Chondrocyte (in vitro differentiated cells): ENCODE measurements around the gene CRAT. TPM values are rescaled to one million over a fixed set of nuclear protein-coding genes. Genes with fewer than 3 reads are reported as not detected.

Source experiments
- DNase-seq: peaks from one replicate; pipeline ENCODE4 v3.0.0; 2021; ENCODE audit warnings: mixed read lengths, low spot score
- H3K27ac Mint-ChIP-seq: one replicate; pipeline ENCODE4 v1.8.0; 2021; ENCODE audit warnings: mild to moderate bottlenecking, moderate library complexity, mixed read lengths; ENCODE audit not compliant: unreplicated experiment
- H3K27me3 Mint-ChIP-seq: 2 replicates; pipeline ENCODE4 v1.8.0; 2021; ENCODE audit warnings: low read depth, mixed read lengths
- H3K36me3 Mint-ChIP-seq: 2 replicates; pipeline ENCODE4 v1.8.0; 2021; ENCODE audit warnings: low read depth, mixed read lengths
- H3K4me1 Mint-ChIP-seq: 2 replicates; pipeline ENCODE4 v1.8.0; 2021; ENCODE audit warnings: low read depth, mild to moderate bottlenecking, mixed read lengths
- H3K4me3 Mint-ChIP-seq: one replicate; pipeline ENCODE4 v1.8.0; 2021; ENCODE audit warnings: mild to moderate bottlenecking, moderate library complexity, mixed read lengths; ENCODE audit not compliant: unreplicated experiment
- H3K9me3 Mint-ChIP-seq: 2 replicates; pipeline ENCODE4 v1.8.0; 2021; ENCODE audit warnings: low read depth, mixed read lengths
- total RNA-seq: library from RNA; stranded (reverse); gene quantifications from 3 replicates; pipeline ENCODE4 v1.2.1, GENCODE V29; 2021
- TF ChIP-seq, protein P1 (sequence below): fragments of 200-600 bp; sonication (generic); IDR thresholded peaks from 2 replicates; pipeline ENCODE4 v1.5.0; 2021; ENCODE audit warnings: antibody characterized with exemption, mild to moderate bottlenecking, moderate library complexity

CRAT gene
- total RNA-seq, 1 donor from 2014 or later, result 49.0 TPM

DNA sequence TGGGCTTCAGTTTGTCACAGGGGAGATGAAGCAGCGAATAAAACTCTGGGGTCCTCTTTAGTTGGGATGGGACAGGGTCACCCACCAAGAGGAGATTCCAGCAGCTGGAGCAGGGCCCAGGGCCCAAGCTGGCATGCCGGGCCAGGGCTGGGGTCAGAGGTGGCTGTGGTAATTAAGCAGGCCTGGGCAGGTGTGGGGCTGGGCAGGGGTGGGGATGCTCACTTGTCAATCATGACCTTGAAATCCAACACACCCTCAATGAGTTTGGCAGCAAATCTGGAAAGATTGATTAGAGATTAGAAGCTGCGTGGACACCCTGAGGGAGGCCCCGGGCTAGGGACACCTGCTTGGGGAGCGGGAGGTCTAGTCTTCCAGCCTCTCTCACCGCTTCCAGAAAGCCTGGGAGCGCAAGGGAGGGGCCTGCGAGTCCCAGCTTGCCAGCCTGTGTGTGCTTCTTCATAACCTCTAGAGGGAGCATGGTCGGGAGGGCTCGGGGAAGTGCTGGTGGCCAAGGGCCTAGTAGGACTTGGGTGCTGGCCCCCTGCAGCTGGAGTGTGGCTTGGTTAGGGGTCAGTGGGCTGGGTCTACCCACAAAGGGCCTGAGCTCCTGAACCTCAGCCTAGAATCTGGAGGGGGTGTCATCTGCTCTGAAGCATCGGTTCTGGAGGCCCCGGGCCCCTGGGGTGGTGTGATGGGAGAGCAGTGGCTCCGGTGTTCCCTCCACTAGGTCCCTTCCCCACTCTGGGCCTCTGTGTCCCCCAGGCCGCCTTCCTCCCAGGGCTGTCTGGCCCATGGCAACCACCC lies 7.6 kb downstream of the CRAT start:
- Mint-ChIP-seq H3K27ac (no peak overlapping the region), H3K4me1 (no peaks in the 10 kb centered on the region), H3K27me3 (no peaks in the 10 kb centered on the region), H3K4me3 (no peak overlapping the region), H3K9me3 (no peaks in the 10 kb centered on the region), H3K36me3 (peaks cover 15% of the 10 kb centered on the region)
- TF ChIP-seq, protein P1, sequence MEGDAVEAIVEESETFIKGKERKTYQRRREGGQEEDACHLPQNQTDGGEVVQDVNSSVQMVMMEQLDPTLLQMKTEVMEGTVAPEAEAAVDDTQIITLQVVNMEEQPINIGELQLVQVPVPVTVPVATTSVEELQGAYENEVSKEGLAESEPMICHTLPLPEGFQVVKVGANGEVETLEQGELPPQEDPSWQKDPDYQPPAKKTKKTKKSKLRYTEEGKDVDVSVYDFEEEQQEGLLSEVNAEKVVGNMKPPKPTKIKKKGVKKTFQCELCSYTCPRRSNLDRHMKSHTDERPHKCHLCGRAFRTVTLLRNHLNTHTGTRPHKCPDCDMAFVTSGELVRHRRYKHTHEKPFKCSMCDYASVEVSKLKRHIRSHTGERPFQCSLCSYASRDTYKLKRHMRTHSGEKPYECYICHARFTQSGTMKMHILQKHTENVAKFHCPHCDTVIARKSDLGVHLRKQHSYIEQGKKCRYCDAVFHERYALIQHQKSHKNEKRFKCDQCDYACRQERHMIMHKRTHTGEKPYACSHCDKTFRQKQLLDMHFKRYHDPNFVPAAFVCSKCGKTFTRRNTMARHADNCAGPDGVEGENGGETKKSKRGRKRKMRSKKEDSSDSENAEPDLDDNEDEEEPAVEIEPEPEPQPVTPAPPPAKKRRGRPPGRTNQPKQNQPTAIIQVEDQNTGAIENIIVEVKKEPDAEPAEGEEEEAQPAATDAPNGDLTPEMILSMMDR, result peak; percentile 75
- DNase-seq, result no peak

DNA sequence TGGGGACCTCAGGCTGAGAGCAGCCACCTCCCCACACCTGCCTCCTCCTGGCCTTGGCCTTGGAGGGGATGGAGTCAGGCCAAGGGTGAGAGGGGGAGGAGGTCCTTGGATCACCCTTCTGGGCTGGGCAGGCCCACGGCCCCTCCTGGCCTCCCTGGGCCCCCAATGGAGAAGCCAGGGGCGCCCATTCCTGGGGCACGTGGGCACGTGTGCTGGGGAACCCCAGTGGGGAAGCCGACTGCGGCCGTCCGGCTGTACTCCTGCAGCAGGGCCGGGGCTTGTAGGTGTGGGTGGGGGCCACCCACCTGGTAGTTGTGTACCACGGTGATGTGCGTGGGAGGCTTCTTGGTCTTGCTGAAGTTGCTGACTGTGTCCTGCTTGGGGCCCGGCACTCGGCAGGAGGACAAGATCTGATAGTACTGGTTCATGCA lies 8.5 kb downstream of the CRAT start:
- H3K4me3 Mint-ChIP-seq, result no peak overlapping the region
- TF ChIP-seq, protein P1, result no peak
- DNase-seq, result no peak
- H3K36me3 Mint-ChIP-seq, result peaks cover 13% of the 10 kb centered on the region
- no peaks in the 10 kb centered on the region for H3K4me1 Mint-ChIP-seq
- H3K27ac Mint-ChIP-seq, result no peak overlapping the region
- no peaks in the 10 kb centered on the region for H3K9me3 Mint-ChIP-seq
- no peaks in the 10 kb centered on the region for H3K27me3 Mint-ChIP-seq

DNA sequence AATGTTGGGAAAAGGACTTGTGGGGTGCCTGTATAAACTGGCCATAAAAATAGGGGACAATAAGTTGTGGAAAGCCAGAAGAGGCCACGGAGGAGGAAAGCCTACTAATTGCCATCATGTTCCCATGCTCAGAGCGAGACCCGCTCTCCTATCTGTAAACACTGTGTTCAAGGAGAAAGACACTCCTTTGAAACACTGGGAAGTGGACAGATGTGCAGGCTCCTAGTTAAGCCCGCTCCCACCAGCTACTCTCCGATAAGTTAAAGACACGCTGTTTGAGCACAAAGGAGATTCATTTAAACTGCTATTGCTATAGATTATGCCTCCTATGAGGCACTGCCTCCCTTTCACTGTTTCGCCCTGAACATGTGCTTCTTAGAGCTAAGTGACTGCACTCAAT lies 9.3 kb downstream of the CRAT start:
- TF ChIP-seq, protein P1, result no peak
- no peak for DNase-seq
- Mint-ChIP-seq H3K27me3 (no peaks in the 10 kb centered on the region), H3K36me3 (peaks cover 10% of the 10 kb centered on the region), H3K9me3 (no peaks in the 10 kb centered on the region), H3K4me3 (no peak overlapping the region), H3K4me1 (no peaks in the 10 kb centered on the region), H3K27ac (no peak overlapping the region)

DNA sequence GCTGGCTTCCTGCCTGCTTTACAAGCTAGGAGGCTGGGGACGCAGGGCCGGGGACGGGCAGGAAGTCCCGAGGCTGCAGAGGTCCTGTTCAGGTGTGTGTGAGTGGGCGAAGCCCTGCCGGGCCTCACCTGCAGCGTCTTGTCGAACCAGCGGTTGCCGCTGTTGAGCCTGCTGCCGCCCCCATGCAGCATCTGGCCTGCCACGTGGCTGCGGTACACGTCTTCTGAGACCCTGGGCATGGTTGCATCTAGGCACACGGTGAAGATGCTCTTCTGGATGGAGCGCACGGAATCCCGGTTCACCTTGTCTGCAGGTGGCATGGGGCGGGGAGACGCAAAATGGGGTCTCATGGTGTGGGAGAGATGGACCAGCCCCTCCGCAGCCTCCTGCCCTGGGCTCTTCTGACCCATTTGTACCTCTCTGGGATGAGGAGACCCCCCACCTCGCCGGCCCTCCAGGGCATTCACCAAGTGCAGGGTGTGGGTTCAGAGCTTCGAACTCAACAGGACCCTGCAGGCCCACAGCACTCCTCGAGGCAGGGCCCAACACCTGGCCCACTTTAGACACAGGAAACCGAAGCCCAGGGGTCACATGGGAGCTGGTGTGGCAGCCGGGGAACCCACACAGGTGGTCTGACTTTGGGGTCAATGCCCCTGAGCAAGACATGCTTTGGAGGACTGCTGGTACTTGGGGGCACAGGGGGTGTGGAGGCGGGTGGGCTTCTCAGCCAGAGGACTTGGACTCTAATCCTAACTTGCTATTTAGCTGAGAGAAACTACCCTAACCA lies 10.0 kb downstream of the CRAT start:
- Mint-ChIP-seq H3K27ac (no peak overlapping the region), H3K4me1 (no peaks in the 10 kb centered on the region), H3K9me3 (no peaks in the 10 kb centered on the region), H3K36me3 (peaks cover 14% of the 10 kb centered on the region), H3K27me3 (no peaks in the 10 kb centered on the region), H3K4me3 (no peak overlapping the region)
- DNase-seq, result no peak
- TF ChIP-seq, protein P1, result no peak

DNA sequence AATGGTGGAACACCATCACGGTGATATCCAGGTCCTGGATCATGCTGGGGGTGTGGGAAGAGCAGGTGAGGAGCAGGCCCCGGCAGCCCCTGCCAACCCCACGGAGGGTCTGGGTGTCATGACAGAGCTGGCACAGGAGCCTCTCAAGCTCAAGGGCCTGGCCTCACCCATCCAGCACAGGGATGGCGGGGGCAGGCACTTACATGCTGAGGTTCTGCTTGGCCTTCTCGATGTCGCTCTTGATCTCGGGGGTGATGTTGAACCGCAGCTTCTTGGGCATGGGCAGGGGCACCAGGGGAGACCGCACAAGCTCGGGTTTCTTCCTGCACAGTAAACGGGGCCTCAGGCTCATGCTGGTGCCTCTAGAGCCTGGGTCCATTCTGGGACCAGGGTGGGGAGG lies 12.3 kb downstream of the CRAT start:
- Mint-ChIP-seq H3K27ac (no peak overlapping the region), H3K9me3 (no peaks in the 10 kb centered on the region), H3K27me3 (no peaks in the 10 kb centered on the region), H3K4me1 (no peaks in the 10 kb centered on the region), H3K4me3 (no peak overlapping the region), H3K36me3 (peaks cover 12% of the 10 kb centered on the region)
- DNase-seq, result no peak
- TF ChIP-seq, protein P1, result no peak
